Activated B cell treated with CpG ODN at 0.5 μM for 24 hours (primary cell): ENCODE data around the gene PPIB. TPM values are rescaled to one million over a fixed set of nuclear protein-coding genes. Genes with fewer than 3 reads are reported as not detected.
"Not testable (repeated sequence)": the region's sequence is repeated elsewhere in the genome, so short reads cannot be mapped to it uniquely, and the experiment has no call there.

ENCODE experiments used
- ATAC-seq: fragments of 200-7000 bp; cut with Tn5 transposase; one replicate; pipeline ENCODE4 v1.10.0; 2021; ENCODE audit warnings: low read depth, mild to moderate bottlenecking, moderate library complexity
- CTCF ChIA-PET: fragments of 350-600 bp; sonication (Branson Sonifier 250); formaldehyde crosslinking; loops from one replicate; lab custom pipeline; 2021; ENCODE audit warnings: antibody characterized with exemption; lab: Charles Lee
- POLR2A ChIA-PET: fragments of 350-600 bp; sonication (Branson Sonifier 250); formaldehyde crosslinking; loops from one replicate; lab custom pipeline; 2021; ENCODE audit warnings: antibody characterized with exemption; lab: Charles Lee
- DNase-seq: peaks from one replicate; pipeline ENCODE4 v3.0.0; 2022
- H3K27ac Mint-ChIP-seq: one replicate; pipeline ENCODE4 v1.8.0; 2020; ENCODE audit warnings: mixed read lengths
- H3K27me3 Mint-ChIP-seq: one replicate; pipeline ENCODE4 v1.8.0; 2021; ENCODE audit warnings: mixed read lengths
- H3K36me3 Mint-ChIP-seq: one replicate; pipeline ENCODE4 v1.8.0; 2021; ENCODE audit warnings: low read depth, mixed read lengths
- H3K4me1 Mint-ChIP-seq: one replicate; pipeline ENCODE4 v1.8.0; 2021; ENCODE audit warnings: mixed read lengths
- H3K4me3 Mint-ChIP-seq: one replicate; pipeline ENCODE4 v1.8.0; 2020; ENCODE audit warnings: mild to moderate bottlenecking, mixed read lengths
- H3K9me3 Mint-ChIP-seq: one replicate; pipeline ENCODE4 v1.8.0; 2020; ENCODE audit warnings: mixed read lengths
- CTCF ChIP-seq: fragments of 200-600 bp; IDR thresholded peaks from one replicate; pipeline ENCODE4 v1.8.0; 2022; ENCODE audit warnings: antibody characterized with exemption, mild to moderate bottlenecking
- intact Hi-C: fragments of 100-400 bp; cut with micrococcal nuclease; formaldehyde crosslinking; loops from one replicate; pipeline ENCODE4 v1.15.1; 2024
- total RNA-seq: library from RNA; stranded (reverse); gene quantifications from 2 replicates; pipeline ENCODE4 v1.2.3, GENCODE V29; 2022

PPIB gene
- total RNA-seq, 1 donor from 2014 or later = 225 TPM

- Mint-ChIP-seq H3K9me3 (no peaks in the 10 kb centered on the region), H3K4me1 (no peaks in the 10 kb centered on the region), H3K27ac (no peak overlapping the region), H3K4me3 (no peak overlapping the region), H3K36me3 (peaks cover 87% of the 10 kb centered on the region), H3K27me3 (no peaks in the 10 kb centered on the region)
- intact Hi-C loops = no loop called here
- ATAC-seq (no peak), DNase-seq (no peak)
- CTCF ChIA-PET = interaction anchor here (2.0 kb wide), 1 partner anchor 31 kb away, joined by 7 read pairs; no protein-coding TSS in a partner anchor
- POLR2A ChIA-PET = interaction anchor here (2.7 kb wide), 1 partner anchor 11 kb away, joined by 7 read pairs; no protein-coding TSS in a partner anchor
- no peak for TF ChIP-seq CTCF
Measured at GRCh38 chr15:64122936-64123351, 39.9 kb downstream of the PPIB start.

DNA sequence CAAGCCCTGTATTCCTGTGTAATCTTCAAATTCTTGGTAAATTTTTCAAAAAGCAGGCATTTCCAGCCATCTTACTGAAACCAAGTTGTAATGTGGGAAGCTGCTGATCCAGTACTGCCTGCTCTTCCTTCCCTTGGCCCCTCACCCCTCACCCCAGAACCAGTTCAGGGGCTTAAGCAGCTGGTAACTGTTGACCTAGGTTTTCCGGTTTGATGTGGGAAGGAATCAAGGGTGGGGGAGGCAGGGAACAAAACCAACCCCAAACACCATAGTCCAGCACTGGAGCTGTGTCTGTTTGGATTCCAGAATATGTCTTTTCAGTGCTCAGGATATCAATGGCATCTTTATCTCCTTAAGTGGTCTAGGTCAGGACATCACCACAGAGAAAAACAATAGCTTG is 40.4 kb downstream of the PPIB start:
- Mint-ChIP-seq H3K27ac (no peak overlapping the region), H3K36me3 (peaks cover 87% of the 10 kb centered on the region)
- intact Hi-C loops = no loop called here

GRCh38 chr15:64121614-64122013 is 41.2 kb downstream of the PPIB start:
- Mint-ChIP-seq H3K9me3 (no peaks in the 10 kb centered on the region), H3K4me3 (no peak overlapping the region), H3K27me3 (no peaks in the 10 kb centered on the region), H3K36me3 (peaks cover 88% of the 10 kb centered on the region), H3K4me1 (no peaks in the 10 kb centered on the region), H3K27ac (no peak overlapping the region)
- TF ChIP-seq CTCF = no peak
- ATAC-seq (no peak), DNase-seq (no peak)
- intact Hi-C loops = no loop called here
- ChIA-PET POLR2A (interaction anchor here (2.7 kb wide), 1 partner anchor 10 kb away, joined by 7 read pairs; no protein-coding TSS in a partner anchor), CTCF (interaction anchor here (2.0 kb wide), 1 partner anchor 32 kb away, joined by 7 read pairs; no protein-coding TSS in a partner anchor)

More for the DNA sequence above, 40.4 kb downstream of the PPIB start:
- no peaks in the 10 kb centered on the region for H3K27me3 Mint-ChIP-seq
- H3K4me1 Mint-ChIP-seq = no peaks in the 10 kb centered on the region
- ChIA-PET POLR2A (interaction anchor here (2.7 kb wide), 1 partner anchor 11 kb away, joined by 7 read pairs; no protein-coding TSS in a partner anchor), CTCF (interaction anchor here (2.0 kb wide), 1 partner anchor 31 kb away, joined by 7 read pairs; no protein-coding TSS in a partner anchor)
- TF ChIP-seq CTCF = no peak
- H3K4me3 Mint-ChIP-seq = no peak overlapping the region
- ATAC-seq = no peak
- no peaks in the 10 kb centered on the region for H3K9me3 Mint-ChIP-seq
- no peak for DNase-seq

GRCh38 chr15:64120322-64120721 is 42.5 kb downstream of the PPIB start:
- ChIA-PET POLR2A (interaction anchor here (0.6 kb wide), 1 partner anchor 126 kb away, joined by 3 read pairs; no protein-coding TSS in a partner anchor), CTCF (interaction anchor here (0.6 kb wide), 1 partner anchor 368 kb away, joined by 3 read pairs; no protein-coding TSS in a partner anchor)
- H3K4me1 Mint-ChIP-seq, H3K27me3 Mint-ChIP-seq, ATAC-seq, H3K4me3 Mint-ChIP-seq, H3K9me3 Mint-ChIP-seq, intact Hi-C loops, H3K27ac Mint-ChIP-seq, DNase-seq: not testable (repeated sequence)
- peaks cover 90% of the 10 kb centered on the region for H3K36me3 Mint-ChIP-seq

GRCh38 chr15:64117759-64118487 is 44.9 kb downstream of the PPIB start:
- no peak for DNase-seq

More at GRCh38 chr15:64117759-64118487, 44.9 kb downstream of the PPIB start:
- H3K36me3 Mint-ChIP-seq = peaks cover 88% of the 10 kb centered on the region
- POLR2A ChIA-PET = no interaction called here
- intact Hi-C loops = no loop called here
- H3K9me3 Mint-ChIP-seq = no peaks in the 10 kb centered on the region
- ATAC-seq = no peak
- TF ChIP-seq CTCF = no peak
- peaks cover 20% of the 10 kb centered on the region for H3K4me1 Mint-ChIP-seq
- H3K27me3 Mint-ChIP-seq = no peaks in the 10 kb centered on the region
- H3K27ac Mint-ChIP-seq = no peak overlapping the region
- CTCF ChIA-PET = no interaction called here
- H3K4me3 Mint-ChIP-seq = no peak overlapping the region
